Esophagus squamous epithelium (tissue), 4 donors: ENCODE data around the gene POLD2.

Source experiments
- CTCF ChIP-seq, 6 experiments: fragments of 450-650 bp in 4 of 6; fragments of 200-600 bp in 2 of 6; sonication (generic) in 2 of 6; IDR thresholded peaks; one replicate each; pipeline ENCODE4 v1.5.1; 2016 to 2019; ENCODE audit warnings: antibody characterized with exemption in 6 of 6, mild to moderate bottlenecking in 4 of 6, moderate library complexity in 4 of 6
- POLR2A ChIP-seq, 4 donors: fragments of 450-650 bp; IDR thresholded peaks; one replicate each; pipeline ENCODE4 v1.6.1; 2017; ENCODE audit warnings: antibody characterized with exemption in 4 of 4, mild to moderate bottlenecking in 4 of 4, moderate library complexity in 3 of 4

DNA sequence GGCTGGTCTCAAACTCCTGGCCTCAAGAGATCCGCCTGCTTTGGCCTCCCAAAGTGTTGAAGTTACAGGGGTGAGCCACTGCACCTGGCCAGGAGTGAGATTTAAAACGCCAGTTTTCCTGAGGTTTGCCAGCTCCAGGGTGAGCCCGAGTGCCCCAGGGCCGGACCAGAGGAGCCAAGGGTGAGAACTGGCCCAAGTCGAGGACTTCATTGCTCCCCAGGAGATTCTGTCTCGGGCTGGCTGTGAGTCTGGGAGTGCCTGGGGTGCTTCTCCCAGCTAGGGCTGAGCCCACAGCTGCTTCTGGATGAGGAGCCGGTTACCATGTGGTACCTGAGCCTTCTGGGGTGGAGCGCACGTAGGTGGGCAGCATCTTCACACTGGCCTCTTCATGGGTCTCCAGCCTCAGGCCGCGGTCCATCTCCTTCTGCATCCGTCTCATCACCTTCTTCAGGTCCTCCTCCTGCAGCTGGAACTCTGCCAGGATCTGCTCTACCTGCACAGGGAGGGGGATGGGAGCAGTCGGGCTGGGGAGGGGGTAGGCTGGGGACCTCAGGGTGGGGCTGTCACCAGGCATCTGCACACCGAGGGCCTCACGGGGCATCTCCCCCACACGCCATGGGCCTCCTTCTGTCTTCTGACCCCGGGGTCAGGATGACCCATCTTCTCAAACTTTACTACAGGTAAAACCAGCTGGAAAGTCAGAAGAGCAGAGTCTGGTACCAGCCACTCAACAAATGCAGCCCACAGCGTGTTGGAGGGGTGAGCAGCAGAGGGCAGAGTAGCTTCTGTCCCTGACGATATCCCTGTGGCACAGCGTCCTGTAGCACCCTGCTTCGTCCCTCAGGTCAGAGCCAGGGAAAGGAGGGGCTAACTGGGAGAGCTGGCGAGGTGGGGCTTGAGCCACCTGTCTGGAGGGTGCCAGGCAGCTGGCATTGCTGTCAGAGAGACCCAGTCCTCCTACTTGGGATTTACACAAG lies 29.9 kb upstream of the POLD2 start:
- TF ChIP-seq POLR2A (IDR thresholded peaks at IDR 0.05) (no peak), CTCF (IDR thresholded peaks at IDR 0.05) (no peak)
